ENCODE measurements around the gene PLPP3. TPM values are rescaled to one million over a fixed set of nuclear protein-coding genes. Genes with fewer than 3 reads are reported as not detected.

Gene PLPP3
- total RNA-seq, 1 donor: 1.4 TPM

DNA sequence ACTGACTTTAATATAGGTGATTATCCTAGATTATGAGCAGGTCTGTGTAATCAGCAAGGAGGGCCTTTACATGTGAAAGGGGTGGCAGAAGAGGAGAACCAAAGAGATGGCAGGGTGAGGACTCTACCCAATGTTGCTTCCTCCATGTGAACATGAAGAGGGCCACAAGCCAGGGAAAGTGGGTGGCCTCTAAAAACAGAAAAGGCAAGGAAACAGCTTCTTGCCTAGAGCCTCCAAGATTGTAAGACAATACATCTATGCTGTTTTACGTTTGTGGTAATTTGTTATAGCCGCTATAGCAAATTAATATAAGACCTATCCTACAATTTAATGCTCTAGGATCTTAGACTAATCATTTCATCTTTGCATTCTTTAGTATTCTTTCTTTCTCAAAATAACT is 85.5 kb downstream of the PLPP3 start:
- H3K27me3 ChIP-seq (ENCODE audit: insufficient read depth, low read length): no peaks in the 10 kb centered on the region
- no peaks in the 10 kb centered on the region for H3K9me3 ChIP-seq (ENCODE audit: low read depth, low read length)
- peaks cover 6% of the 10 kb centered on the region for H3K4me1 ChIP-seq (ENCODE audit: insufficient read depth, low read length)
- H3K4me3 ChIP-seq (ENCODE audit: low read length): no peak overlapping the region

DNA sequence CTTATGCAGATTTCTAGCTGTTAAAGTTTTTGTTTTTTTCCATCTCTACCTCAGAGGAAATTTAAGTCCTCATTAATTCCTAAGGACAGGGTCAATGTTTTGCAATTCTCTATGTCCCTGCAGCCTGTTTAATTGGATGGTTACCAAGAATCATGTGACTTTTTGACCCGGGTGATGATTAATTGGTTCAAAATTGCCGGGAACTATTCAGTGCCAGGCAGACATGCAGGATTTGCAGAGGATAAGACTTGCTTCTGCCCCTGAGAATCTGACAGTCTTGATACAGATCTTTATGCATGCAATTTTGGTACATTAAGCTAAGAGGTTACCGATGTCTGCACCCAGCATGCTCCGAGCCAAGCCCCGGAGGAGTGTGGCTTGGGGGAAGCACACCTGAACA is 87.9 kb downstream of the PLPP3 start:
- Histone ChIP-seq H3K4me1 (ENCODE audit: insufficient read depth, low read length) (peaks cover 6% of the 10 kb centered on the region), H3K27me3 (ENCODE audit: insufficient read depth, low read length) (no peaks in the 10 kb centered on the region), H3K9me3 (ENCODE audit: low read depth, low read length) (no peaks in the 10 kb centered on the region), H3K4me3 (ENCODE audit: low read length) (no peak overlapping the region)

DNA sequence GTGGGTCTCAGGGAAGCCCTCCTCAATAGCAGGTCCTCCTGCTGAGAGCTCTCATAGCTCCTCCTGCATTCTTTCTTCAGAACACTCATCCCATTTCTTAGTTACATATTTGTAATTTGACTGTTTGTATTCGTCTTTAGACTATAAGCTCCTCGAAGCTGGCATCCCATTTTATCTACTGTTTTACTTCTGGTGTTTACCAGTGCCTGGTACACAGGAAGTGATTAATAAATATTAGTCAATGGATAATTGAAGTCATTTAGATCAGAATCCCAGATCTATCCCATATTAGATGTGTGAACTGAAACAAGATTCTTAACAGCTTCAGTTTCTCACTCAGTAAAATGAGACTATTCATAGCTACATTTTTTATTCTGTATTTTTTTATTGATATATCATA is 88.7 kb downstream of the PLPP3 start:
- H3K4me3 ChIP-seq (ENCODE audit: low read length): no peak overlapping the region
- peaks cover 5% of the 10 kb centered on the region for H3K4me1 ChIP-seq (ENCODE audit: insufficient read depth, low read length)
- no peaks in the 10 kb centered on the region for H3K27me3 ChIP-seq (ENCODE audit: insufficient read depth, low read length)
- no peaks in the 10 kb centered on the region for H3K9me3 ChIP-seq (ENCODE audit: low read depth, low read length)

DNA sequence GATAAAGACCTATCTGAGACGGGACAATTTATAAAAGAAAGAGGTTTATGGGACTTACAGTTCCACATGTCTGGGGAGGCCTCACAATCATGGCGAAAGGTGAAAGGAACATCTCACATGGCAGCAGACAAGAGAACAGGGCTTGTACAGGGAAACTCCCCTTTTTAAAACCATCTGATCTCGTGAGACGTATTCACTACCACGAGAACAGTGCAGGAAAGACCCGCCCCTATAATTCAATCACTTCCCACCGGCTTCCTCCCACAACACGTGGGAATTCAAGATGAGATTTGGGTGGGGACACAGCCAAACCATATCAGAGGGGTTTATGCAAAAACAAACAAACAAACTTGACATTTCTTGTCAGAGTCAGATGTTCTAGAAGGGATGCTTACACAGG is 89.7 kb downstream of the PLPP3 start:
- H3K27me3 ChIP-seq (ENCODE audit: insufficient read depth, low read length): no peaks in the 10 kb centered on the region

DNA sequence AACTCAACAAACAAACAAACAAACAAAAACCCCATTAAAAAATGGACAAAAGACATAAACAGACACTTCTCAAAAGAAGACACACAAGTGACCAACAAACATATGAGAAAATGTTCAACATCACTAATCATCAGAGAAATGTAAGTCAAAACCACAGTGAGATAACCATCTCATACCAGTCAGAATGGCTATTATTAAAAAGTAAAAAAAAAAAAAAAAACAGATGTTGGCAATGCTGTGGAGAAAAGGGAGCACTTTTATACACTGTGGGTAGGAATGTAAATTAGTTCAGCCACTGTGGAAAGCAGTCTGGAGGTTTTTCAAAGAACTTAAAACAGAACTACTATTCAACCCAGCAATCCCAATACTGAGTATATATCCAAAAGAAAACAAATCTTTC is 94.7 kb downstream of the PLPP3 start:
- H3K4me3 ChIP-seq (ENCODE audit: low read length): no peak overlapping the region
- peaks cover 2% of the 10 kb centered on the region for H3K27me3 ChIP-seq (ENCODE audit: insufficient read depth, low read length)
- no peaks in the 10 kb centered on the region for H3K4me1 ChIP-seq (ENCODE audit: insufficient read depth, low read length)
- no peaks in the 10 kb centered on the region for H3K9me3 ChIP-seq (ENCODE audit: low read depth, low read length)

More for the DNA sequence above, 89.7 kb downstream of the PLPP3 start:
- Histone ChIP-seq H3K4me1 (ENCODE audit: insufficient read depth, low read length) (no peaks in the 10 kb centered on the region), H3K4me3 (ENCODE audit: low read length) (no peak overlapping the region), H3K9me3 (ENCODE audit: low read depth, low read length) (no peaks in the 10 kb centered on the region)

DNA sequence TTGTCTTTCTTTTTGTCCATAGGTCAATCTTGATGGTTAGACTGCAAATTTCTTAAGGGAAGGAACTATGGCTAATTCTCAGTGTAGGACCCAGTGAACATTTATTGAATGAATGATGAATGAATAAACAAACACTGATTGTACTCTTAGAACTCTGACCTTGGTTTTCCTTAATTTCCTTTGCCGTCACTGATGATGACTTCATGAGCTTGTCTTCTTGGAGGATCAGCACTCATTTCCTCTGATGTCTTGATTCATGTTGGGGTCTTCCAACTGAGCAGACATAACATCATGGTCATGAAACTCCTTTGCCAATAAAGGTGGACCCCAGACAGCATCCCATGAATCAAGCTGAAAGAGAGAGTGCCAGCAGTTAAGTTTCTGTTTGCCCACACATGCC is 96.3 kb downstream of the PLPP3 start:
- Histone ChIP-seq H3K4me3 (ENCODE audit: low read length) (no peak overlapping the region), H3K9me3 (ENCODE audit: low read depth, low read length) (no peaks in the 10 kb centered on the region), H3K4me1 (ENCODE audit: insufficient read depth, low read length) (peaks cover 7% of the 10 kb centered on the region), H3K27me3 (ENCODE audit: insufficient read depth, low read length) (peaks cover 8% of the 10 kb centered on the region)

DNA sequence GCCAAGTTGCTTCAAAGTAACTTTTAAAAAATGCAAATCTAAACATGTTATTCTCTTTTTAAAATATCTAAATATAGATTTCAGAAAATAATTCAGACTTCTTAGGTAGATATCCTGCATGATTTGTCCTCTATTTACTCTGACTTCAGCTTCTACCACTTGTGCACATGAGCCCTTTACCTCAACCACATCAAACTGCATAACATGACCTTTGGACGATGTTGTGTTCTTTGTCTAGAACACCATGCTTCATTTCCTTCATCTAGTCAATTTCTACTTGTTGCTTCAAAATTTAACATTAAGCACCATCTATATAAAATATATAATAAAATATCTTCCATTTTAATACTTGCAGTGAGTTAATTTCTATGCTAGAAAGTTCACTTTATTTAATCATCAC is 96.9 kb downstream of the PLPP3 start:
- Histone ChIP-seq H3K9me3 (ENCODE audit: low read depth, low read length) (no peaks in the 10 kb centered on the region), H3K27me3 (ENCODE audit: insufficient read depth, low read length) (peaks cover 8% of the 10 kb centered on the region), H3K4me3 (ENCODE audit: low read length) (no peak overlapping the region), H3K4me1 (ENCODE audit: insufficient read depth, low read length) (peaks cover 7% of the 10 kb centered on the region)

DNA sequence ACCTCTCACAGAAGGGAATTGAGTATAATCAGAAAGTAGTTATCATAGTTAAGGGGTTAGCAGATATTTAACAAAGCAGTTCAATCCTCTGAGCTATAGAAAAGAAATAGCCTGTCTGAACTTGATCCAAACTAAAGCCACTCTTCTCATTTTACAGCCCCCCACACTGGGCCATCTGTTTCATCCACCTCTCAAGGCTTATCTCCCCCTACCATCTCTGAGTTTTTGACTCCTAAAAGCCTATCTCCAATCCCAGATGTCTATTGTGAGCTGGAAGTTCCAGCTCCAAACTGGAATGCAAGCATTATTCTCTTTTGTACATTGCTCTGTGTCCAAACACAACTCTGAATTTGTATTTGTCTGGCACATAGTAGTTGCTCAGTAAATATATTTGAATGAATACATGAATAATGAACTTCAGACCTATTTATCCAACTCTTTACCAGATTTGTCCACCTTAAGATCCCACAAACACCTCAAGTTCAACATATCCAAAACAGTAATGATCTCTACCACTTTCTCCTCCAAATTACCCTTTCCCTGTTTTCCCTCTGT is 98.1 kb downstream of the PLPP3 start:
- H3K9me3 ChIP-seq (ENCODE audit: low read depth, low read length): no peaks in the 10 kb centered on the region
- peaks cover 7% of the 10 kb centered on the region for H3K4me1 ChIP-seq (ENCODE audit: insufficient read depth, low read length)
- peaks cover 18% of the 10 kb centered on the region for H3K27me3 ChIP-seq (ENCODE audit: insufficient read depth, low read length)
- H3K4me3 ChIP-seq (ENCODE audit: low read length): no peak overlapping the region

DNA sequence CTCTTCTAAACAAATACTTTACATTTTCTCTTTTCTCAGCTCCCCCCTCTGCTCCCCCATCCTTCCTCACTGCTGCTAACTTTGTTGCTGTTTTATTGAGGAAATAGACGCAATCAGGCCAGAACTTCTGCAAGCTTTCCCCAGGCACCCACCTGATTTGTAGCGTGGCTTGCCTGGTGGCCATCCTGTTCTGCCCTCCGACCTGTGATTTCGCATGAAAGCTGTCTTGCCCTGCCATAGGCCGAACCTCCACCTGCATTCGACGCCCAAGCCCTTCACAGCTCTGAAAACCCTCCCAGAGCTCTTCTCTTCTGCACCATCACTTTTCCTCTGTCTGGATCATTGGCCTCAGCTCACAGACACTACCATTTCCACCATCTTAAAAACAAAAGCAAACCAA is 100.6 kb downstream of the PLPP3 start:
- no peak overlapping the region for H3K4me3 ChIP-seq (ENCODE audit: low read length)
- peaks cover 18% of the 10 kb centered on the region for H3K27me3 ChIP-seq (ENCODE audit: insufficient read depth, low read length)
- no peaks in the 10 kb centered on the region for H3K9me3 ChIP-seq (ENCODE audit: low read depth, low read length)
- H3K4me1 ChIP-seq (ENCODE audit: insufficient read depth, low read length): peaks cover 7% of the 10 kb centered on the region

DNA sequence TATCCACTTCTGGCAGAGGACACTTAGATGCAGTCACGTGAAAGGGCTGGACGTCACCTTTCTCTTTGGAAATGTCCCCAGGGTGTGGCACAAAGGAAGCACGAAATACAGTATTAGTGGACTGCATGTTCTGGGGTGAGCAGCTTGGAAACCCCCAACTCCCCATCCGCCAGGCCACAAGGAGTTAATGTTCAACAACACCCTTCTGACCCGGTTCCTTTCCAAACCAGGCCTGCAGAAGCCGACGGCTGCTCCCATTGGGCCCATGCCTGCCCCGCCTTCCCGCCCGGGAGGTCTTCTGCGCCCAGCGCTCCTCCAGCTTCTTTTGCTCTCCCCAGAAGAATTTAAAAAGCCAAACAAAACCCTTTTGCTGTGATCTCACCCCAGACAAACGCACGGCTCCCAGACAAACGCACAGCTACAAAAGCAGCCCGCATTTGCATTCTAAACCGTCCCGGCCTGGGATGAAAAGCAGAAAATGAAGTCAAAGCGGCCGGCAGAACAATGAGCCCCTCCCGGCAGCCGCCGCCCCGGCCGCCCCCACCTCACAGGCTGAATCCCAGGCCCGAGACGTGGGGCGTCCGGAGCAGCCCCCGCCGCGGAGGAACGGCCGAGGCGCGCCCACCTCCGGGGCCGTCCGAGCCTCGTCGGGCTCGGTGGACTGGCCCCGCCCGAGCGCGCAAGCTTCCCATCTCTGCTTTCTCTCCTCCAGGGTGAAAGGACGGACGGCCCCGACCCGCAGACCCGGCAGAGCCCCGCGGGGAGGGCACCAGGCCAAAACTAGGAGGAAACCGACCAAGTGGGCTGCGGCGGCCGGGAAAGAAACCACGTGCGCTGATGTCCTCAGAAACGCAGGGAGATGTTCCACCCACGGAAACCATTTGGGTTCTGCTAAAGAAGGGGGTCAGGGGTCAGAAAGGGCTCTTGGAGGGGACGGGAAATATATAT is 101.9 kb downstream of the PLPP3 start:
- no peaks in the 10 kb centered on the region for H3K9me3 ChIP-seq (ENCODE audit: low read depth, low read length)
- H3K4me3 ChIP-seq (ENCODE audit: low read length): peak overlapping the region; percentile 19
- H3K4me1 ChIP-seq (ENCODE audit: insufficient read depth, low read length): peaks cover 17% of the 10 kb centered on the region
- peaks cover 18% of the 10 kb centered on the region for H3K27me3 ChIP-seq (ENCODE audit: insufficient read depth, low read length)

DNA sequence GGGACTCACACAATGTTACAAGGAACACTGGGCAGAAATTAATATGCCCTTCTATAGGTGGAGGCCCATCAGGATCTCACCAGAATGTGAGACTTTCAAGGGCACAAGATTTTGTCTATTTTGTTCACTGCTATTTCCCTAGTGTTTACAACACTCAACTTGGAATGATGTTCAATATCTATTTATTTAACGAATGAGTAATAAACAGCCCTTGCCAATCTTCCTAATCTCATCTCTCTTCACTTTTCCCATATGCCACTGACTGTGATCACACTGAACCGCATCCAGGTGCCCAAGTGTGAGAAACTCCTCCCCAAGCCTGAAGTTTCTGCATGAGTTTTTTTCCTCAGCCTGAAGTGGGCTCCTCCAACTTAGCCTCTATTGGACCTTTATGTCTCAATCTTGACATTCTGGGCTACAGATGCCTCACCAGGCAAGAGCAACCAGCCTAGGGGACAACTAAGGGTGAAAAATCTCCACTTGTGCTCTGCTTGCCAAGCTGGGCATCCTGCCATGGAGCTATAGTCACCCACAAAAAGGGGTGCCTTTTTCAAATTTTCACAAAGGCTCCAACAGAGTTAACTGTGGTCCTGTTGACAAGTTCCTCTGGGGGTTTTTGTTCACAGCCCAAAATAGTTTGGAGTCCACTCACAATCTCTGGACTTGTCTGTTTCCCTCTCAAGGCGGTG is 105.6 kb downstream of the PLPP3 start:
- Histone ChIP-seq H3K4me1 (ENCODE audit: insufficient read depth, low read length) (peaks cover 35% of the 10 kb centered on the region), H3K4me3 (ENCODE audit: low read length) (no peak overlapping the region), H3K27me3 (ENCODE audit: insufficient read depth, low read length) (peaks cover 16% of the 10 kb centered on the region), H3K9me3 (ENCODE audit: low read depth, low read length) (no peaks in the 10 kb centered on the region)

DNA sequence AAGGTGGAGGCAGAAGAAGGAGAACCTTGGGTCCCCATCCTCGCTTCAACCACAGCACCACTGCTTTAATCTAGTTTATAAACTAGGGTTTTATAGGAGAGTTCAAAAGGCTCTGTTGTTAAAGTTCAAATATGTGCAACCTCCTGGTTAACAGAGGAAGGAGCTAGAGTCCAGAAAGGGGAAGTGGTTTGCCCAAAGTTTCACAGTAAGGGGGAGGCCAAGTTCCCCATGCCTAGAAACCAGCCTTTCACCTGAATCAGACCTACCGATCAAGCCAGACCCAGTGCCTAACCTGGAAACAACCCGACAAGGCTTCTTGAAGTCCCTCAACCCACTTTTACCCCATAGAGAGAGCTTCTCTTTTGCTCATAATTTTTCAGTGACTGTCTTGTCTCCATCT is 106.5 kb downstream of the PLPP3 start:
- no peaks in the 10 kb centered on the region for H3K9me3 ChIP-seq (ENCODE audit: low read depth, low read length)
- peaks cover 30% of the 10 kb centered on the region for H3K4me1 ChIP-seq (ENCODE audit: insufficient read depth, low read length)
- H3K4me3 ChIP-seq (ENCODE audit: low read length): no peak overlapping the region
- peaks cover 9% of the 10 kb centered on the region for H3K27me3 ChIP-seq (ENCODE audit: insufficient read depth, low read length)

DNA sequence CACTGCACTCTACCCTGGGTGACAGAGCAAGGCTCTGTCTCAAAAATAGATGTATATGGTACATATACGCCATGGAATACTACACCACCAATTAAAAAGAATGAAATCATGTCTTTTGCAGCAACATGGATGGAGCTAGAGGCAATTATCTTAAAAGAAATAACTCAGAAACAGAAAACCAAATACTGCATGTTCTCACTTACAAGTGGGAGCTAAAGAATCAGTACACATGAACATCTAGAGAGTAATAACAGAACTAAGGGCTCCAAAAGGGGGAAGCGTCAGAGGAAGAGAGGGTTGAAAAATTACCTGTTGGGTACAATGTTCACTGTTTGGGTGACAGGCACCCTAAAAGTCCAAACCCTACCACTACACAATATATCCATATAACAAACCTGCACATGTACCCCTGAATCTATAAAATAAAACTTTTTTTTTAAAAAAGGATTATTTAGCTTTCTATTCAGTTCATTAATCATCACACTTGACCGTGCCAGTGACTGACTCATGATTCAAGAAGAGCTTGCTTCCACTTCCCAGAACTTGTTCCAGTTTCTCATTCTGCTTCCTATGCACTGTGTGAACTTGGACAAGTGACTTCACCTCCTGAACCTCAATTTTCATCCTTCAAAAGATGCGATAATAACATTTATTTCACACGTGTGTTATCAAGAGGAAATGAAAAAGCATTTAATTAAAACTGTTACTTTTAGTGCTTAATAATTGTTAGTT is 109.6 kb downstream of the PLPP3 start:
- H3K9me3 ChIP-seq (ENCODE audit: low read depth, low read length): no peaks in the 10 kb centered on the region
- H3K4me3 ChIP-seq (ENCODE audit: low read length): no peak overlapping the region
- peaks cover 48% of the 10 kb centered on the region for H3K4me1 ChIP-seq (ENCODE audit: insufficient read depth, low read length)
- H3K27me3 ChIP-seq (ENCODE audit: insufficient read depth, low read length): no peaks in the 10 kb centered on the region

DNA sequence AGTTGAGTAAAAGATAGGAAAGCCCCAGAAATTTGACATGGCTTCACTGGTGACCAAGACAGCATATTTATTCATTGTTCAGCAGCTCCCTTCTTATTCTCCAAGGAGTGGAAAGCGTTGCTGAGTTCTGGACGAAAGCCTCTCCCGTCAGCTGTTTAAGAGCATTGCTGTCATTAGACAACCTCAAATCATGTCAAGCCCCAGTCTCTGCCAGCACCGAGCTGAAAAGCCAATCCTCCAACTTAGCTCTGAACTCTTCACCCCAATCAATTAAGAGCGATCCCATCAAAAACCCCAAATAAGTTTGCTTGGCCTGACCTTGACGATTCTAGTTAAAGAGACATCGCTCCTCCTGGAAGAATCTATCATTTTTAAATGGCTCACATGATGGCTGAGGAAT is 110.8 kb downstream of the PLPP3 start:
- no peak overlapping the region for H3K4me3 ChIP-seq (ENCODE audit: low read length)
- no peaks in the 10 kb centered on the region for H3K9me3 ChIP-seq (ENCODE audit: low read depth, low read length)
- peaks cover 48% of the 10 kb centered on the region for H3K4me1 ChIP-seq (ENCODE audit: insufficient read depth, low read length)
- H3K27me3 ChIP-seq (ENCODE audit: insufficient read depth, low read length): no peaks in the 10 kb centered on the region

DNA sequence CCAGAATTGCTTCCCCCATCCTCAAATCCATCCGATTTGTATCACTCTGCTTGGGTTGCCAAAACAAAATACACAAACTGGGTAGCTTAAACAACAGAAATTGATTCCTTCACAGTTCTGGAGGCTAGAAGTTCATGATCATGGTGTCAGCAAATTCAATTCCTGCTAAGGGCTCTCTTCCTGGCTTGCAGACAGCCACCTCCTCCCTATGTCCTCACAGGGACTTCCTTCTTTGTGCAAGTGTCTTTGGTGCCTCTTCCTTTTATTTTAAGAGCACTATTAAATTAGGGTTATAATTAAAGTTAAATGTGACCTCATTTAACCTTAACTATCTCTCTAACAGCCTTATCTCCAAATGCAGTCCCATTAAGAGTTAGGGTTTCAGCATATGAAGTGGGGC is 112.8 kb downstream of the PLPP3 start:
- Histone ChIP-seq H3K4me1 (ENCODE audit: insufficient read depth, low read length) (peaks cover 33% of the 10 kb centered on the region), H3K4me3 (ENCODE audit: low read length) (no peak overlapping the region), H3K27me3 (ENCODE audit: insufficient read depth, low read length) (no peaks in the 10 kb centered on the region), H3K9me3 (ENCODE audit: low read depth, low read length) (no peaks in the 10 kb centered on the region)
